GM21423 (cell line): ENCODE results near the gene ETHE1.
A peak's percentile ranks its signal among the peaks of the same experiment; 100 is the strongest.
"Not testable (repeated sequence)": the region's sequence is repeated elsewhere in the genome, so short reads cannot be mapped to it uniquely, and the experiment has no call there.

Experiments
- ATAC-seq: cut with Tn5 transposase; IDR thresholded peaks from one replicate; pipeline ENCODE4 v1.9.1; 2021; ENCODE audit warnings: mild to moderate bottlenecking, moderate library complexity; ENCODE audit not compliant: unreplicated experiment

Gene ETHE1

GRCh38 chr19:43524922-43525835, 1.8 kb downstream of the ETHE1 start:
- ATAC-seq: no peak

GRCh38 chr19:43523696-43524095, 3.3 kb downstream of the ETHE1 start:
- not testable (repeated sequence) for ATAC-seq

- no peak for ATAC-seq
Measured at GRCh38 chr19:43522929-43523328, 4.1 kb downstream of the ETHE1 start.

GRCh38 chr19:43519436-43520088, 7.4 kb downstream of the ETHE1 start:
- ATAC-seq: no peak

GRCh38 chr19:43518051-43518450, 8.9 kb downstream of the ETHE1 start:
- no peak for ATAC-seq

GRCh38 chr19:43512399-43512798, 14.6 kb downstream of the ETHE1 start:
- not testable (repeated sequence) for ATAC-seq

- ATAC-seq: no peak
Measured at GRCh38 chr19:43511324-43511723, 15.7 kb downstream of the ETHE1 start.

GRCh38 chr19:43510713-43511112, 16.3 kb downstream of the ETHE1 start:
- ATAC-seq: no peak

GRCh38 chr19:43507880-43508279, 19.1 kb downstream of the ETHE1 start:
- ATAC-seq: no peak

GRCh38 chr19:43506629-43507028, 20.4 kb downstream of the ETHE1 start:
- ATAC-seq: no peak

GRCh38 chr19:43505941-43506340, 21.1 kb downstream of the ETHE1 start:
- no peak for ATAC-seq

- ATAC-seq: no peak
Measured at GRCh38 chr19:43505186-43505456, 21.9 kb downstream of the ETHE1 start.

- ATAC-seq: no peak
Measured at GRCh38 chr19:43504426-43505185, 22.4 kb downstream of the ETHE1 start, which contains the start of gene PHLDB3. TSS of gene PHLDB3 (minus strand) at chr19:43504746. CDS start at chr19:43504118, 628 bp downstream.

- ATAC-seq: peak; percentile 92
Measured at GRCh38 chr19:43503501-43504425, 23.2 kb downstream of the ETHE1 start.

- no peak for ATAC-seq
Measured at GRCh38 chr19:43502419-43502976, 24.5 kb downstream of the ETHE1 start.

- ATAC-seq: no peak
Measured at GRCh38 chr19:43501661-43502418, 25.2 kb downstream of the ETHE1 start.

GRCh38 chr19:43499042-43499441, 28.0 kb downstream of the ETHE1 start:
- ATAC-seq: no peak

GRCh38 chr19:43498233-43498842, 28.7 kb downstream of the ETHE1 start:
- no peak for ATAC-seq

GRCh38 chr19:43496960-43497359, 30.0 kb downstream of the ETHE1 start:
- no peak for ATAC-seq
